UCSD-AML1 (cell line): ENCODE measurements around the gene PCNX1.
"Not testable (repeated sequence)": the region's sequence is repeated elsewhere in the genome, so short reads cannot be mapped to it uniquely, and the experiment has no call there.

ENCODE experiments used
- DNase-seq: peaks from one replicate; lab custom pipeline; 2025; ENCODE audit not compliant: unreplicated experiment; lab: John Stamatoyannopoulos, UW

Gene PCNX1

GRCh38 chr14:71119832-71120231, 212.6 kb downstream of the PCNX1 start:
- no peak for DNase-seq

- DNase-seq = no peak
Observed at GRCh38 chr14:71121001-71121400, 213.7 kb downstream of the PCNX1 start.

GRCh38 chr14:71121711-71122110, 214.5 kb downstream of the PCNX1 start:
- no peak for DNase-seq

GRCh38 chr14:71122866-71123565, 215.8 kb downstream of the PCNX1 start:
- DNase-seq = no peak

- DNase-seq = no peak
Observed at GRCh38 chr14:71123579-71124135, 216.4 kb downstream of the PCNX1 start.

GRCh38 chr14:71129716-71130490, 222.6 kb downstream of the PCNX1 start:
- DNase-seq = not testable (repeated sequence)

- DNase-seq = peak; percentile 31
Observed at GRCh38 chr14:71130491-71131179, 223.4 kb downstream of the PCNX1 start.

GRCh38 chr14:71133296-71133695, 226.0 kb downstream of the PCNX1 start:
- DNase-seq = no peak

- no peak for DNase-seq
Observed at GRCh38 chr14:71135496-71135895, 228.2 kb downstream of the PCNX1 start.

GRCh38 chr14:71135911-71136310, 228.7 kb downstream of the PCNX1 start:
- DNase-seq = no peak

GRCh38 chr14:71136386-71137060, 229.3 kb downstream of the PCNX1 start:
- no peak for DNase-seq

- no peak for DNase-seq
Observed at GRCh38 chr14:71137536-71138447, 230.5 kb downstream of the PCNX1 start.

- peak; percentile 51 for DNase-seq
Observed at GRCh38 chr14:71138448-71139293, 231.4 kb downstream of the PCNX1 start.

- DNase-seq = no peak
Observed at GRCh38 chr14:71139294-71139946, 232.2 kb downstream of the PCNX1 start.

- no peak for DNase-seq
Observed at GRCh38 chr14:71140157-71140556, 232.9 kb downstream of the PCNX1 start.

- DNase-seq = no peak
Observed at GRCh38 chr14:71141701-71142374, 234.6 kb downstream of the PCNX1 start.

GRCh38 chr14:71142375-71143038, 235.2 kb downstream of the PCNX1 start:
- no peak for DNase-seq
